Peyer's patch (tissue), 4 donors: ENCODE data around the gene GPR108. TPM values are rescaled to one million over a fixed set of nuclear protein-coding genes. Genes with fewer than 3 reads are reported as not detected.

Source experiments
- DNase-seq, 3 donors: peaks; one replicate each; pipeline ENCODE4 v3.0.0-alpha.2; 2017 to 2019
- H3K27ac ChIP-seq, 4 donors: fragments of 200-600 bp; sonication (generic); one replicate each; pipeline ENCODE4 v1.5.1; 2016 to 2019
- H3K27me3 ChIP-seq, 2 donors: fragments of 200-600 bp; sonication (generic); one replicate each; pipeline ENCODE4 v1.5.1; 2019
- H3K36me3 ChIP-seq, 3 donors: fragments of 200-600 bp; sonication (generic); one replicate each; pipeline ENCODE4 v1.5.1; 2016 to 2019
- H3K4me1 ChIP-seq, 4 donors: fragments of 200-600 bp; sonication (generic); one replicate each; pipeline ENCODE4 v1.5.1; 2016 to 2019
- H3K4me3 ChIP-seq, 4 donors: fragments of 200-600 bp; sonication (generic); 1 replicate in 3 of 4; 2 replicates in 1 of 4; pipeline ENCODE4 v1.5.1; 2016 to 2019; ENCODE audit warnings: mild to moderate bottlenecking in 1 of 4
- H3K9me3 ChIP-seq, 4 donors: fragments of 200-600 bp; sonication (generic); one replicate each; pipeline ENCODE4 v1.5.1; 2016 to 2019; ENCODE audit warnings: mild to moderate bottlenecking in 1 of 4
- CTCF ChIP-seq, 6 experiments: fragments of 450-650 bp in 4 of 6; fragments of 200-600 bp in 2 of 6; sonication (generic) in 1 of 6; IDR thresholded peaks; one replicate each; pipeline ENCODE4 v1.5.1; 2017 to 2019; ENCODE audit warnings: antibody characterized with exemption in 6 of 6, mild to moderate bottlenecking in 3 of 6, moderate library complexity in 1 of 6
- POLR2A ChIP-seq, 2 donors: fragments of 450-650 bp; IDR thresholded peaks; one replicate each; pipeline ENCODE4 v1.5.1; 2017; ENCODE audit warnings: antibody characterized with exemption in 2 of 2, mild to moderate bottlenecking in 2 of 2, moderate library complexity in 2 of 2
- total RNA-seq, 4 donors: library from RNA; depleted of rRNA; stranded (reverse); fragments of >200 nt; gene quantifications; one replicate each; pipeline ENCODE4 v1.1.0, GENCODE V29; 2016

GPR108 gene
- total RNA-seq, 4 donors from 2014 or later, result 54.5 to 133 (median 92.2) TPM

- no peaks in the 10 kb centered on the region for H3K36me3 ChIP-seq
- H3K9me3 ChIP-seq, result no peaks in the 10 kb centered on the region
- TF ChIP-seq CTCF (IDR thresholded peaks at IDR 0.05), result no peak
- TF ChIP-seq POLR2A (IDR thresholded peaks at IDR 0.05), result no peak
- no peaks in the 10 kb centered on the region for H3K27me3 ChIP-seq
- H3K27ac ChIP-seq, result no peak overlapping the region
- peaks cover 0 to 6% (median 0%) of the 10 kb centered on the region in 4 donors for H3K4me1 ChIP-seq
- DNase-seq, result no peak
- H3K4me3 ChIP-seq, result no peak overlapping the region
Measured at GRCh38 chr19:6718111-6718740, 19.2 kb downstream of the GPR108 start.

GRCh38 chr19:6717441-6717971 is 19.9 kb downstream of the GPR108 start:
- no peaks in the 10 kb centered on the region for H3K27me3 ChIP-seq
- H3K4me3 ChIP-seq, result no peak overlapping the region

GRCh38 chr19:6717036-6717435 is 20.3 kb downstream of the GPR108 start:
- H3K27ac ChIP-seq, result no peak overlapping the region
- DNase-seq, result no peak
- no peaks in the 10 kb centered on the region for H3K36me3 ChIP-seq
- no peaks in the 10 kb centered on the region for H3K4me1 ChIP-seq
- H3K9me3 ChIP-seq, result no peaks in the 10 kb centered on the region
- no peak for TF ChIP-seq POLR2A (IDR thresholded peaks at IDR 0.05)
- TF ChIP-seq CTCF (IDR thresholded peaks at IDR 0.05), result no peak
- H3K27me3 ChIP-seq, result no peaks in the 10 kb centered on the region
- no peak overlapping the region for H3K4me3 ChIP-seq

More at GRCh38 chr19:6717441-6717971, 19.9 kb downstream of the GPR108 start:
- H3K4me1 ChIP-seq, result no peaks in the 10 kb centered on the region
- DNase-seq, result no peak
- no peak overlapping the region for H3K27ac ChIP-seq
- TF ChIP-seq CTCF (IDR thresholded peaks at IDR 0.05) (no peak), POLR2A (IDR thresholded peaks at IDR 0.05) (no peak)
- H3K36me3 ChIP-seq, result no peaks in the 10 kb centered on the region
- no peaks in the 10 kb centered on the region for H3K9me3 ChIP-seq

- no peak for DNase-seq
- Histone ChIP-seq H3K36me3 (no peaks in the 10 kb centered on the region), H3K27me3 (no peaks in the 10 kb centered on the region), H3K4me3 (no peak overlapping the region), H3K27ac (no peak overlapping the region), H3K4me1 (no peaks in the 10 kb centered on the region), H3K9me3 (no peaks in the 10 kb centered on the region)
- TF ChIP-seq POLR2A (IDR thresholded peaks at IDR 0.05) (no peak), CTCF (IDR thresholded peaks at IDR 0.05) (no peak)
Measured at GRCh38 chr19:6716610-6716970, 20.8 kb downstream of the GPR108 start.

GRCh38 chr19:6714749-6715555 is 22.4 kb downstream of the GPR108 start:
- Histone ChIP-seq H3K9me3 (no peaks in the 10 kb centered on the region), H3K4me3 (no peak overlapping the region), H3K27ac (no peak overlapping the region), H3K36me3 (no peaks in the 10 kb centered on the region), H3K4me1 (no peaks in the 10 kb centered on the region), H3K27me3 (no peaks in the 10 kb centered on the region)
- DNase-seq, result no peak
- TF ChIP-seq POLR2A (IDR thresholded peaks at IDR 0.05) (no peak), CTCF (IDR thresholded peaks at IDR 0.05) (no peak)
